Breast epithelium (tissue), 4 donors: ENCODE data around the gene SLF2. TPM values are rescaled to one million over a fixed set of nuclear protein-coding genes. Genes with fewer than 3 reads are reported as not detected.

Experiments
- DNase-seq, 2 donors: peaks; one replicate each; pipeline ENCODE4 v3.0.0-alpha.2; 2019; ENCODE audit warnings: low spot score in 2 of 2
- H3K27ac ChIP-seq, 2 donors: fragments of 200-600 bp; sonication (generic) in 1 of 2; one replicate each; pipeline ENCODE4 v1.5.1; 2016 to 2019; ENCODE audit warnings: mild to moderate bottlenecking in 1 of 2
- H3K27me3 ChIP-seq, 2 donors: fragments of 200-600 bp; sonication (generic) in 1 of 2; one replicate each; pipeline versions ENCODE4 v1.5.1 to v1.6.0; 2017 to 2019; ENCODE audit warnings: control low read depth in 1 of 2, mild to moderate bottlenecking in 1 of 2
- H3K36me3 ChIP-seq: fragments of 200-600 bp; one replicate; pipeline ENCODE4 v1.5.1; 2019
- H3K4me1 ChIP-seq, 2 donors: fragments of 200-600 bp; sonication (generic); one replicate each; pipeline ENCODE4 v1.5.1; 2016 to 2019; ENCODE audit warnings: control low read depth in 1 of 2
- H3K4me3 ChIP-seq, 3 donors: fragments of 200-600 bp; sonication (generic); 1 replicate in 2 of 3; 2 replicates in 1 of 3; pipeline ENCODE4 v1.5.1; 2016 to 2019; ENCODE audit warnings: mild to moderate bottlenecking in 3 of 3, moderate library complexity in 2 of 3
- H3K9me3 ChIP-seq, 2 donors: fragments of 200-600 bp; sonication (generic) in 1 of 2; one replicate each; pipeline ENCODE4 v1.5.1; 2016 to 2019; ENCODE audit warnings: control low read depth in 1 of 2
- CTCF ChIP-seq, 3 donors: fragments of 450-650 bp; IDR thresholded peaks; one replicate each; pipeline ENCODE4 v1.5.1; 2016 to 2017; ENCODE audit warnings: antibody characterized with exemption in 3 of 3, mild to moderate bottlenecking in 3 of 3, moderate library complexity in 3 of 3
- POLR2A ChIP-seq: fragments of 450-650 bp; IDR thresholded peaks from one replicate; pipeline ENCODE4 v1.6.1; 2016; ENCODE audit warnings: antibody characterized with exemption, mild to moderate bottlenecking, moderate library complexity
- POLR2AphosphoS5 ChIP-seq, 3 donors: sonication (generic); formaldehyde crosslinking; IDR thresholded peaks; one replicate each; pipeline ENCODE4 v1.6.1; 2017; ENCODE audit warnings: antibody characterized with exemption in 3 of 3
- intact Hi-C: fragments of 100-400 bp; cut with DNase I; formaldehyde crosslinking; loops from one replicate; pipeline ENCODE4 v1.15.1; 2023; ENCODE audit warnings: low total_unique reads
- total RNA-seq, 3 donors: library from RNA; depleted of rRNA; stranded (reverse); fragments of >200 nt; gene quantifications; one replicate each; pipeline ENCODE4 v1.1.0, GENCODE V29; 2016

Gene SLF2
- total RNA-seq, 3 donors from 2014 or later: 24.8 to 34.2 (median 31.8) TPM

- Histone ChIP-seq H3K4me1 (no peaks in the 10 kb centered on the region), H3K27ac (no peak overlapping the region), H3K36me3 (peaks cover 5% of the 10 kb centered on the region), H3K9me3 (no peaks in the 10 kb centered on the region), H3K4me3 (no peak overlapping the region), H3K27me3 (no peaks in the 10 kb centered on the region)
- no peak for DNase-seq
- TF ChIP-seq CTCF (IDR thresholded peaks at IDR 0.05) (no peak), POLR2AphosphoS5 (IDR thresholded peaks at IDR 0.05) (no peak), POLR2A (no peak)
- intact Hi-C loops: no loop called here
Observed at GRCh38 chr10:100977436-100977835, 64.7 kb downstream of the SLF2 start.

- Histone ChIP-seq H3K27ac (no peak overlapping the region), H3K4me1 (no peaks in the 10 kb centered on the region), H3K36me3 (peaks cover 5% of the 10 kb centered on the region), H3K4me3 (no peak overlapping the region), H3K27me3 (no peaks in the 10 kb centered on the region), H3K9me3 (no peaks in the 10 kb centered on the region)
- intact Hi-C loops: no loop called here
- DNase-seq: no peak
- TF ChIP-seq POLR2A (no peak), CTCF (IDR thresholded peaks at IDR 0.05) (no peak), POLR2AphosphoS5 (IDR thresholded peaks at IDR 0.05) (no peak)
Observed at GRCh38 chr10:100978121-100978900, 65.5 kb downstream of the SLF2 start.

GRCh38 chr10:100978901-100979195 lies 66.1 kb downstream of the SLF2 start:
- intact Hi-C loops: no loop called here
- H3K27me3 ChIP-seq: no peaks in the 10 kb centered on the region
- DNase-seq: no peak
- H3K36me3 ChIP-seq: peaks cover 5% of the 10 kb centered on the region
- H3K4me1 ChIP-seq: no peaks in the 10 kb centered on the region
- no peak overlapping the region for H3K27ac ChIP-seq
- TF ChIP-seq POLR2A: no peak
- no peak for TF ChIP-seq POLR2AphosphoS5 (IDR thresholded peaks at IDR 0.05)
- no peak for TF ChIP-seq CTCF (IDR thresholded peaks at IDR 0.05)
- no peaks in the 10 kb centered on the region for H3K9me3 ChIP-seq
- H3K4me3 ChIP-seq: no peak overlapping the region

- DNase-seq: no peak
- TF ChIP-seq POLR2AphosphoS5 (IDR thresholded peaks at IDR 0.05) (no peak), POLR2A (no peak), CTCF (IDR thresholded peaks at IDR 0.05) (no peak)
- H3K4me3 ChIP-seq: no peak overlapping the region
- H3K36me3 ChIP-seq: peaks cover 5% of the 10 kb centered on the region
- no peak overlapping the region for H3K27ac ChIP-seq
- no peaks in the 10 kb centered on the region for H3K9me3 ChIP-seq
- no peaks in the 10 kb centered on the region for H3K27me3 ChIP-seq
- H3K4me1 ChIP-seq: no peaks in the 10 kb centered on the region
- intact Hi-C loops: no loop called here
Observed at GRCh38 chr10:100979791-100980272, 67.1 kb downstream of the SLF2 start.

GRCh38 chr10:100980311-100980710 lies 67.5 kb downstream of the SLF2 start:
- TF ChIP-seq POLR2A: no peak
- no peak for TF ChIP-seq POLR2AphosphoS5 (IDR thresholded peaks at IDR 0.05)
- TF ChIP-seq CTCF (IDR thresholded peaks at IDR 0.05): no peak
- no peak for DNase-seq
- no peaks in the 10 kb centered on the region for H3K9me3 ChIP-seq
- no peaks in the 10 kb centered on the region for H3K27me3 ChIP-seq
- intact Hi-C loops: no loop called here
- H3K4me3 ChIP-seq: no peak overlapping the region
- no peak overlapping the region for H3K27ac ChIP-seq
- peaks cover 5% of the 10 kb centered on the region for H3K36me3 ChIP-seq
- no peaks in the 10 kb centered on the region for H3K4me1 ChIP-seq
